OCI-LY1 (cell line): ENCODE data around the gene BLID.

Experiments used
- H2AFZ ChIP-seq: fragments of 200-600 bp; sonication (generic), shearing (Covaris generic); 2 replicates; pipeline ENCODE4 v1.6.0; 2014; ENCODE audit warnings: antibody characterized with exemption, mild to moderate bottlenecking, low read length
- H3F3A ChIP-seq: fragments of 200-600 bp; sonication (generic), shearing (Covaris generic); 2 replicates; pipeline ENCODE4 v1.6.0; 2014; ENCODE audit warnings: mild to moderate bottlenecking, antibody characterized with exemption, low read length, moderate library complexity; ENCODE audit not compliant: insufficient read depth
- H3K27ac ChIP-seq: fragments of 200-600 bp; sonication (generic); 2 replicates; pipeline ENCODE4 v1.5.1; 2014; ENCODE audit warnings: low read length, mixed run types, mild to moderate bottlenecking, low read depth; ENCODE audit not compliant: poor library complexity, severe bottlenecking
- H3K27me3 ChIP-seq: fragments of 200-600 bp; sonication (generic); 2 replicates; pipeline ENCODE4 v1.6.0; 2014; ENCODE audit warnings: antibody characterized with exemption, mild to moderate bottlenecking, low read length, moderate library complexity; ENCODE audit not compliant: insufficient read depth
- H3K36me3 ChIP-seq: fragments of 200-600 bp; sonication (generic); 2 replicates; pipeline ENCODE4 v1.6.1; 2014; ENCODE audit warnings: mild to moderate bottlenecking, antibody characterized with exemption, low read length, moderate library complexity, mixed read lengths; ENCODE audit not compliant: insufficient read depth
- H3K4me1 ChIP-seq: fragments of 200-600 bp; sonication (generic); 2 replicates; pipeline ENCODE4 v1.5.1; 2014; ENCODE audit warnings: mild to moderate bottlenecking, low read length, moderate library complexity; ENCODE audit not compliant: insufficient read depth, severe bottlenecking
- H3K4me2 ChIP-seq: fragments of 200-600 bp; sonication (generic), shearing (Covaris generic); 2 replicates; pipeline ENCODE4 v1.6.1; 2014; ENCODE audit warnings: low read length
- H3K4me3 ChIP-seq: fragments of 200-600 bp; sonication (generic); 2 replicates; pipeline ENCODE4 v1.5.1; 2014; ENCODE audit warnings: low read length, low read depth, mild to moderate bottlenecking, mixed read lengths; ENCODE audit not compliant: poor library complexity, severe bottlenecking
- H3K79me2 ChIP-seq: fragments of 200-600 bp; shearing (Covaris generic); 2 replicates; pipeline ENCODE4 v1.6.1; 2016; ENCODE audit warnings: mixed run types, low read length, mixed read lengths; ENCODE audit not compliant: insufficient read depth
- H3K9ac ChIP-seq: fragments of 200-600 bp; sonication (generic), shearing (Covaris generic); 2 replicates; pipeline ENCODE4 v1.6.1; 2014; ENCODE audit warnings: mild to moderate bottlenecking, low read length, mixed read lengths
- H3K9me2 ChIP-seq: fragments of 200-600 bp; sonication (generic), shearing (Covaris generic); 2 replicates; pipeline ENCODE4 v1.6.1; 2014; ENCODE audit warnings: low read depth, mild to moderate bottlenecking, low read length, mixed read lengths
- H3K9me3 ChIP-seq: fragments of 200-600 bp; shearing (Covaris generic); 2 replicates; pipeline ENCODE4 v1.6.1; 2014; ENCODE audit warnings: low read length, mixed read lengths
- H4K20me1 ChIP-seq: fragments of 200-600 bp; sonication (generic), shearing (Covaris generic); 2 replicates; pipeline ENCODE4 v1.6.0; 2016; ENCODE audit warnings: mild to moderate bottlenecking, low read length; ENCODE audit not compliant: insufficient read depth
- EZH2 ChIP-seq: fragments of 200-600 bp; sonication (generic), shearing (Covaris generic); IDR thresholded peaks from 2 replicates; pipeline ENCODE4 v1.8.0; 2017; ENCODE audit warnings: borderline replicate concordance, mixed run types, mild to moderate bottlenecking, antibody characterized with exemption, low read length, moderate library complexity, mixed read lengths
- TF ChIP-seq, protein P1 (sequence below): fragments of 200-600 bp; sonication (generic), shearing (Covaris generic); IDR thresholded peaks from 2 replicates; pipeline ENCODE4 v1.5.1; 2017; ENCODE audit warnings: mild to moderate bottlenecking, antibody characterized with exemption, low read length, moderate library complexity, mixed read lengths

BLID gene

DNA sequence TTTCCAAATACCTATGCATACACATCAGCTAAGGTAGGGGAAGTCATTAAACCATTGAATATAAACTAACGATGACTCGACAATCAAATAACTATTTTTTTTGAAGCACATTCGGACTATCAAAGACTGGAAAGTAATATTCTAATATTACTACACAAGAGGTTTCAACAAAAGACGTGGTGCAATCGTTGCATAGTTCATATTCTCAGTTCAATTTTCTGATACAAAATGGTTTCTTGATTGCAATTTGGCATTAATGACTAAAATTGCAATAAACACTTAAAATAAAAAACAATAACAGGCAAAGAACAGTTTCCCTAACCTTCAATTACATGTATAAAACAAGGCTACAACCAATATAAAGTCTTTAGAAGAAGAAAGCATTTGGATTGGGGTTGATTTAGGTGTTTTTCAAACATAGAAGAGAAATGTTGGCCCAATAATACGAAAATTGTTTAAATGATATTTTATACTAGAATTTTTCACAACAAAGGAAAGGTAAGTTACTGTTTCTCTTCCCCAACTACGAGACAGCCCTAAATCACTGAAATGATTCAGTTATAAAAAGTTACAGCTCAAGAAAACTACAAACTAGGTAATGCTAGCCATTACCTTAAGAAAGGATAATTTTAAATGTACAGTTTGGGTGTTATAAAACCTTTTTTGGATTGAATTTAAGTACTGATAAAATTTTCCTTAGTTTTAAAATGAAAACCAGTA lies 17.6 kb downstream of the BLID start:
- no peaks in the 10 kb centered on the region for H3K27me3 ChIP-seq
- no peaks in the 10 kb centered on the region for H3K79me2 ChIP-seq
- no peaks in the 10 kb centered on the region for H3K4me1 ChIP-seq
- no peak overlapping the region for H3K9ac ChIP-seq
- H3K36me3 ChIP-seq: no peaks in the 10 kb centered on the region
- H3K9me2 ChIP-seq: no peaks in the 10 kb centered on the region
- H2AFZ ChIP-seq: no peak overlapping the region
- H3F3A ChIP-seq: no peaks in the 10 kb centered on the region
- no peak overlapping the region for H3K4me3 ChIP-seq
- no peak overlapping the region for H3K4me2 ChIP-seq
- no peaks in the 10 kb centered on the region for H3K9me3 ChIP-seq
- no peak overlapping the region for H3K27ac ChIP-seq
- H4K20me1 ChIP-seq: no peaks in the 10 kb centered on the region
- TF ChIP-seq, protein P1, sequence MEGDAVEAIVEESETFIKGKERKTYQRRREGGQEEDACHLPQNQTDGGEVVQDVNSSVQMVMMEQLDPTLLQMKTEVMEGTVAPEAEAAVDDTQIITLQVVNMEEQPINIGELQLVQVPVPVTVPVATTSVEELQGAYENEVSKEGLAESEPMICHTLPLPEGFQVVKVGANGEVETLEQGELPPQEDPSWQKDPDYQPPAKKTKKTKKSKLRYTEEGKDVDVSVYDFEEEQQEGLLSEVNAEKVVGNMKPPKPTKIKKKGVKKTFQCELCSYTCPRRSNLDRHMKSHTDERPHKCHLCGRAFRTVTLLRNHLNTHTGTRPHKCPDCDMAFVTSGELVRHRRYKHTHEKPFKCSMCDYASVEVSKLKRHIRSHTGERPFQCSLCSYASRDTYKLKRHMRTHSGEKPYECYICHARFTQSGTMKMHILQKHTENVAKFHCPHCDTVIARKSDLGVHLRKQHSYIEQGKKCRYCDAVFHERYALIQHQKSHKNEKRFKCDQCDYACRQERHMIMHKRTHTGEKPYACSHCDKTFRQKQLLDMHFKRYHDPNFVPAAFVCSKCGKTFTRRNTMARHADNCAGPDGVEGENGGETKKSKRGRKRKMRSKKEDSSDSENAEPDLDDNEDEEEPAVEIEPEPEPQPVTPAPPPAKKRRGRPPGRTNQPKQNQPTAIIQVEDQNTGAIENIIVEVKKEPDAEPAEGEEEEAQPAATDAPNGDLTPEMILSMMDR: no peak
- no peak for TF ChIP-seq EZH2

DNA sequence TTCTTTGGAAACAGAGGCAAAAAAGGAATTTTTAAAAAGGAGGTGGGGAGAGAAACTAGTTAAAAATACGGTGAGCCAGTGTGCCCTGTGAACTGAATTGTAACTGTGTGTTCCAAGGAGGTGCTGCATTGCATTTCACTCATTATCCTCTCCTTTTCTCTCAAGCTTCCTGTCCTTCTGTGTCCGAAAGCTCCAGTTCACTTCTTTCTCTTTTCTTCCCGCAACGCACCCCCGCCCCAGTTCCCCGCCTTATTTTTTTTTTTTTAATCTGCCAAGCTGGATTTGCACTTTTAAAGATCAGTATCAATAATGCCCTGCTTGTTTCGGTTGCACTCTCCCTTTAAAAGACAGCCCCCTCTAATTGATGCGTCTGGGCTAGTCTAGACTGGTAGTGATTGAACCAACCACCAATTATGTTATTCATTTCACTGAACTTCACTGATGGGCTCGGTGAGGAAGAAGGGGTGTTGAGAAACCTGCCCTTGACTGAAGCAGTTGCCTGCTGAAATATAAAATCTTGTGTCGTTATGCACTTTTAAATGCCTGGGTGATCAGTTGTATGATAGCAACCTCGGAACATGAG lies 18.5 kb downstream of the BLID start:
- Histone ChIP-seq H3K36me3 (no peaks in the 10 kb centered on the region), H3K9me2 (no peaks in the 10 kb centered on the region), H3K27me3 (no peaks in the 10 kb centered on the region), H3K27ac (no peak overlapping the region), H3K9ac (no peak overlapping the region), H4K20me1 (no peaks in the 10 kb centered on the region), H3K9me3 (no peaks in the 10 kb centered on the region), H3K4me3 (no peak overlapping the region), H3F3A (no peaks in the 10 kb centered on the region), H3K79me2 (no peaks in the 10 kb centered on the region), H2AFZ (no peak overlapping the region), H3K4me2 (no peak overlapping the region), H3K4me1 (no peaks in the 10 kb centered on the region)
- TF ChIP-seq, protein P1: no peak
- no peak for TF ChIP-seq EZH2

DNA sequence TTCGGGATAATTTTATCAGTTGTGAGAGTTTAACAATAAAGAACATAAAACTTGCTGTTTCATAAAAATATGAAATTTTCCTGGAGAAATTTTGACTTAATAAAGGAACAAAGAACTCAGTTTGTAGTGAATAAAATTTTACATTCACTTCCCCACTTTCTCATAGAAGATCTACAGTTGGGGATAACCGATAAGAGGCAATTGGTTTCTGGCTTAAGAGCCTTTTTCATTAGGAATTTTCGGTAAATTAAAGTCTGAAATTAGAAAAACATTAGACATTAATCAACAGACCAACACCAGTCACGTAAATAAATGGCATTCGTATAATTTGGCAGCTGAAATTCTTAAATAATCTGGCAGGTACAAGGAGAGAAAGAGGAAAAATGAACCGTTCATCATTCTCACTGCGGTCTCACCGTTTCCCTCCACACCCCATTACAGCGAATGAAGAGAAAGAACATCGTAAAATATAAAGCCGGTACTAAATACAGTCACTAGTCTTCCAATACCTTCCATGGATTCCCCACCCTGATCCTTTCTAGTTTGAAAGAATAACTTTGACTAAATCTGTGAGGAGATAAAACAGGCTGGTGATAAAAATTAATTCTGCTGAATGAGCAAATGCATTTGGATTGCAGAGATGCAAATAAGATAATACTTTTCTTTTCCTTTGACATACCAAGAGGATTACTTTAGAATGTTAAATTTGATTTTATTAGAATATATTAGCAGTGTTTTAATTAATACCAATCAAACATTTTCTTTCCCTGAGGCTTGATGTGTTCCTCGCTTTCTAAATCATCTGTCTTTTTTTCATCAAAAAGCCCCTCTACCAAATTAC lies 19.5 kb downstream of the BLID start:
- Histone ChIP-seq H3F3A (no peaks in the 10 kb centered on the region), H2AFZ (no peak overlapping the region), H3K27ac (no peak overlapping the region), H3K9me2 (no peaks in the 10 kb centered on the region), H3K36me3 (no peaks in the 10 kb centered on the region), H3K79me2 (no peaks in the 10 kb centered on the region), H3K4me2 (no peak overlapping the region), H3K4me1 (no peaks in the 10 kb centered on the region), H3K9ac (no peak overlapping the region), H3K4me3 (no peak overlapping the region), H3K9me3 (no peaks in the 10 kb centered on the region), H4K20me1 (no peaks in the 10 kb centered on the region), H3K27me3 (no peaks in the 10 kb centered on the region)
- TF ChIP-seq, protein P1: no peak
- no peak for TF ChIP-seq EZH2
